ENCODE data around the gene UGGT2. TPM values are rescaled to one million over a fixed set of nuclear protein-coding genes. Genes with fewer than 3 reads are reported as not detected.

The UGGT2 gene
- total and polyA plus RNA-seq, 2 donors (not counting 1 experiment from before 2014, with no cell fraction given) = 0.39 to 6.7 TPM

DNA sequence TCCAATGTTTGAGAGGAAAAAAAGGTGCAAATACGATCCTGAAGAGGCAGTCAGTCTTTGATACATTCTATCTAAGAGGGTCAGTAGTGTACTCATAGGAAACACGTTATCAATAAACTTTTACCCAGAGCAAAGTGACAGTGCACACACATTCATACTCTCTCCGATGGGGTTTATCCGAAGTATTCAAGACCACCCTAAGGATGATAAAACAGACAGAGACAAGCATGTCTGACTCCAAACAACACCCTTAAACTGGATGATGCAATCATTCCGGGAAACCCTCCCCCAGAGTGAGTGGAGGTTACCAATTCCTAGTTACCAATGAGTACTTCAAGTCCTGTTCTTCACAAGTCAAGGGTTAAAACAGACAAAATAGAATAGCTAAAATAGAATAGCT, 297.1 kb downstream of the UGGT2 start:
- TF ChIP-seq EZH2 (IDR thresholded peaks at IDR 0.05; ENCODE audit: borderline replicate concordance, insufficient read depth, low read depth, low read length, poor library complexity, severe bottlenecking) = no peak
- TF ChIP-seq, protein P1, sequence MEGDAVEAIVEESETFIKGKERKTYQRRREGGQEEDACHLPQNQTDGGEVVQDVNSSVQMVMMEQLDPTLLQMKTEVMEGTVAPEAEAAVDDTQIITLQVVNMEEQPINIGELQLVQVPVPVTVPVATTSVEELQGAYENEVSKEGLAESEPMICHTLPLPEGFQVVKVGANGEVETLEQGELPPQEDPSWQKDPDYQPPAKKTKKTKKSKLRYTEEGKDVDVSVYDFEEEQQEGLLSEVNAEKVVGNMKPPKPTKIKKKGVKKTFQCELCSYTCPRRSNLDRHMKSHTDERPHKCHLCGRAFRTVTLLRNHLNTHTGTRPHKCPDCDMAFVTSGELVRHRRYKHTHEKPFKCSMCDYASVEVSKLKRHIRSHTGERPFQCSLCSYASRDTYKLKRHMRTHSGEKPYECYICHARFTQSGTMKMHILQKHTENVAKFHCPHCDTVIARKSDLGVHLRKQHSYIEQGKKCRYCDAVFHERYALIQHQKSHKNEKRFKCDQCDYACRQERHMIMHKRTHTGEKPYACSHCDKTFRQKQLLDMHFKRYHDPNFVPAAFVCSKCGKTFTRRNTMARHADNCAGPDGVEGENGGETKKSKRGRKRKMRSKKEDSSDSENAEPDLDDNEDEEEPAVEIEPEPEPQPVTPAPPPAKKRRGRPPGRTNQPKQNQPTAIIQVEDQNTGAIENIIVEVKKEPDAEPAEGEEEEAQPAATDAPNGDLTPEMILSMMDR (IDR thresholded peaks at IDR 0.05) = no peak
- Histone ChIP-seq H3K27me3 (replicated peaks in 1 of 4; ENCODE audit: control extremely low read depth in 1 of 4, control insufficient read depth in 3 of 4, insufficient read depth in 4 of 4, low read length in 3 of 4) (no peaks in the 10 kb centered on the region), H3K79me2 (ENCODE audit: control insufficient read depth, insufficient read depth, low read length) (peaks cover 5% of the 10 kb centered on the region), H3K4me3 (ENCODE audit: control extremely low read depth in 1 of 5, extremely low read depth in 1 of 5, insufficient read depth in 1 of 5, low read depth in 2 of 5, low read length in 4 of 5) (no peak overlapping the region), H2AFZ (ENCODE audit: insufficient read depth, low read depth, low read length, poor library complexity, severe bottlenecking) (no peak overlapping the region), H3K27ac (ENCODE audit: low read length in 2 of 2) (no peak overlapping the region), H3K9me3 (ENCODE audit: control extremely low read depth in 1 of 3, control insufficient read depth in 2 of 3, insufficient read depth in 1 of 3, low read length in 2 of 3) (no peaks in the 10 kb centered on the region), H3K9ac (ENCODE audit: low read length) (no peak overlapping the region), H3K4me1 (ENCODE audit: control insufficient read depth in 2 of 2, insufficient read depth in 2 of 2, low read length in 2 of 2) (no peaks in the 10 kb centered on the region), H3K4me2 (replicated peaks; ENCODE audit: low read depth, low read length, poor library complexity, severe bottlenecking) (no peak overlapping the region), H4K20me1 (ENCODE audit: control insufficient read depth, insufficient read depth, low read length, poor library complexity, severe bottlenecking) (no peaks in the 10 kb centered on the region), H3K36me3 (replicated peaks in 1 of 2; ENCODE audit: control extremely low read depth in 1 of 2, control insufficient read depth in 1 of 2, extremely low read depth in 1 of 2, insufficient read depth in 2 of 2, low read length in 1 of 2) (no peaks in the 10 kb centered on the region)
- ATAC-seq (ENCODE audit: low read depth) = no peak
- Mint-ChIP-seq H3K4me3 (no peak overlapping the region), H3K4me1 (peaks cover 2% of the 10 kb centered on the region), H3K27ac (no peak overlapping the region), H3K9me3 (ENCODE audit: insufficient read depth) (no peaks in the 10 kb centered on the region), H3K27me3 (no peaks in the 10 kb centered on the region)
- intact Hi-C loops (cut with micrococcal nuclease) = no loop called here
- POLR2A ChIA-PET = no interaction called here
- WGBS (ENCODE audit: insufficient coverage) = 100% methylated on average over 2 of the region's 5 CpGs
- CTCF ChIA-PET = interaction anchor here (0.6 kb wide), 1 partner anchor 567 kb away, joined by 3 read pairs; no protein-coding TSS in a partner anchor
- DNase-seq = no peak

DNA sequence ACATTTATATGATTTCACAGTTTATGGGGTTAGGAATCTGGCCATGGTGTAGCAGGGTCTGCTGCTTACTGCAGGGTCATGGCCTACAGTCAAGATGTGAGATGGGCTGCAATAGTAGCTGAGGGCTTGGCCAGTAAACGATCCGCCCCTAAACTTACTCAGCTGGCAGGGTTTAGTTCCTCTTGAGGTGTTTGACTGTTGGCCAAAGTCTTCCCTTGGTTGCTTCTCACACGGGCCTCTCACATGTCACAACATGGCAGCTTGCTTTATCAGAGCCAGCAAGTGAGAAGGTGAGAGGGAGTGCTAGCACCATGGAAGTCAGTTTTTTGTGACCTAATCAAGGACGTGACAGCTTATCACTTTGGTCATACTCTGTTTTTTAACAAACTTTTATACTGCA, 299.1 kb downstream of the UGGT2 start:
- TF ChIP-seq, protein P1 (IDR thresholded peaks at IDR 0.05) = no peak
- Histone ChIP-seq H3K4me1 (ENCODE audit: control insufficient read depth in 2 of 2, insufficient read depth in 2 of 2, low read length in 2 of 2) (no peaks in the 10 kb centered on the region), H4K20me1 (ENCODE audit: control insufficient read depth, insufficient read depth, low read length, poor library complexity, severe bottlenecking) (no peaks in the 10 kb centered on the region), H3K4me3 (ENCODE audit: control extremely low read depth in 1 of 5, extremely low read depth in 1 of 5, insufficient read depth in 1 of 5, low read depth in 2 of 5, low read length in 4 of 5) (no peak overlapping the region), H3K27me3 (replicated peaks in 1 of 4; ENCODE audit: control extremely low read depth in 1 of 4, control insufficient read depth in 3 of 4, insufficient read depth in 4 of 4, low read length in 3 of 4) (no peaks in the 10 kb centered on the region), H3K36me3 (replicated peaks in 1 of 2; ENCODE audit: control extremely low read depth in 1 of 2, control insufficient read depth in 1 of 2, extremely low read depth in 1 of 2, insufficient read depth in 2 of 2, low read length in 1 of 2) (no peaks in the 10 kb centered on the region), H3K9ac (ENCODE audit: low read length) (no peak overlapping the region), H2AFZ (ENCODE audit: insufficient read depth, low read depth, low read length, poor library complexity, severe bottlenecking) (no peak overlapping the region), H3K9me3 (ENCODE audit: control extremely low read depth in 1 of 3, control insufficient read depth in 2 of 3, insufficient read depth in 1 of 3, low read length in 2 of 3) (no peaks in the 10 kb centered on the region), H3K79me2 (ENCODE audit: control insufficient read depth, insufficient read depth, low read length) (peaks cover 8% of the 10 kb centered on the region), H3K4me2 (replicated peaks; ENCODE audit: low read depth, low read length, poor library complexity, severe bottlenecking) (no peak overlapping the region), H3K27ac (ENCODE audit: low read length in 2 of 2) (no peak overlapping the region)
- WGBS (ENCODE audit: insufficient coverage) = 94% methylated on average over 3 of the region's 4 CpGs
- Mint-ChIP-seq H3K9me3 (ENCODE audit: insufficient read depth) (no peaks in the 10 kb centered on the region), H3K27me3 (no peaks in the 10 kb centered on the region), H3K27ac (no peak overlapping the region), H3K4me1 (peaks cover 2% of the 10 kb centered on the region), H3K4me3 (no peak overlapping the region)
- ChIA-PET POLR2A (no interaction called here), CTCF (no interaction called here)
- intact Hi-C loops (cut with micrococcal nuclease) = no loop called here
- ATAC-seq (ENCODE audit: low read depth) (no peak), DNase-seq (no peak)
